Activated B cell treated with CpG ODN at 0.5 μM for 24 hours (primary cell): Measurements from ENCODE around the gene NR6A1. TPM values are rescaled to one million over a fixed set of nuclear protein-coding genes. Genes with fewer than 3 reads are reported as not detected.

Experiments used
- ATAC-seq: fragments of 200-7000 bp; cut with Tn5 transposase; one replicate; pipeline ENCODE4 v1.10.0; 2021; ENCODE audit warnings: low read depth, mild to moderate bottlenecking, moderate library complexity
- CTCF ChIA-PET: fragments of 350-600 bp; sonication (Branson Sonifier 250); formaldehyde crosslinking; loops from one replicate; lab custom pipeline; 2021; ENCODE audit warnings: antibody characterized with exemption; lab: Charles Lee
- POLR2A ChIA-PET: fragments of 350-600 bp; sonication (Branson Sonifier 250); formaldehyde crosslinking; loops from one replicate; lab custom pipeline; 2021; ENCODE audit warnings: antibody characterized with exemption; lab: Charles Lee
- DNase-seq: peaks from one replicate; pipeline ENCODE4 v3.0.0; 2022
- H3K27ac Mint-ChIP-seq: one replicate; pipeline ENCODE4 v1.8.0; 2020; ENCODE audit warnings: mixed read lengths
- H3K27me3 Mint-ChIP-seq: one replicate; pipeline ENCODE4 v1.8.0; 2021; ENCODE audit warnings: mixed read lengths
- H3K36me3 Mint-ChIP-seq: one replicate; pipeline ENCODE4 v1.8.0; 2021; ENCODE audit warnings: low read depth, mixed read lengths
- H3K4me1 Mint-ChIP-seq: one replicate; pipeline ENCODE4 v1.8.0; 2021; ENCODE audit warnings: mixed read lengths
- H3K4me3 Mint-ChIP-seq: one replicate; pipeline ENCODE4 v1.8.0; 2020; ENCODE audit warnings: mild to moderate bottlenecking, mixed read lengths
- H3K9me3 Mint-ChIP-seq: one replicate; pipeline ENCODE4 v1.8.0; 2020; ENCODE audit warnings: mixed read lengths
- intact Hi-C: fragments of 100-400 bp; cut with micrococcal nuclease; formaldehyde crosslinking; loops from one replicate; pipeline ENCODE4 v1.15.1; 2024
- total RNA-seq: library from RNA; stranded (reverse); gene quantifications from 2 replicates; pipeline ENCODE4 v1.2.3, GENCODE V29; 2022
- TF ChIP-seq, protein P1 (sequence below): fragments of 200-600 bp; IDR thresholded peaks from one replicate; pipeline ENCODE4 v1.8.0; 2022; ENCODE audit warnings: antibody characterized with exemption, mild to moderate bottlenecking

Gene NR6A1
- total RNA-seq, 1 donor from 2014 or later, result 3.1 TPM

DNA sequence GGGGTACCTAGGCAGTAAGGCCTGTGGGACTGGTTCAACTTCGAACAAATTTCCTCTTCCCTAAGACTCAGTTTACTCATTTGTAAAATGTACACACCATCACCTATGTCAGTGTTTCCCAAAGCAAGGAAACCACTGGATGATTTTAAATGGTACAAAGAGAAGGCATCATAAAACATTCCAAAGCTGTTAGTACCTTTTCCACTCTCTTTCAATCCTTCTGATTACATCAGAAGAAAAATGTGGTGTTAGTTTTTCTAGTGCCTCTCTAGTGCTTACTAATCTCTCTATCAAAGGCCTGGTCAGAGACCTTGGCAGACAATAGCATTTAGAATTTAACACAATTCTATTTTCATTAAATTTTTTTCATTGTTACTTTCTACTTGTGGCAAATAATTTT is 18.1 kb downstream of the NR6A1 start:
- no peak overlapping the region for H3K27ac Mint-ChIP-seq

GRCh38 chr9:124749781-124750180 is 21.3 kb downstream of the NR6A1 start:
- TF ChIP-seq, protein P1, sequence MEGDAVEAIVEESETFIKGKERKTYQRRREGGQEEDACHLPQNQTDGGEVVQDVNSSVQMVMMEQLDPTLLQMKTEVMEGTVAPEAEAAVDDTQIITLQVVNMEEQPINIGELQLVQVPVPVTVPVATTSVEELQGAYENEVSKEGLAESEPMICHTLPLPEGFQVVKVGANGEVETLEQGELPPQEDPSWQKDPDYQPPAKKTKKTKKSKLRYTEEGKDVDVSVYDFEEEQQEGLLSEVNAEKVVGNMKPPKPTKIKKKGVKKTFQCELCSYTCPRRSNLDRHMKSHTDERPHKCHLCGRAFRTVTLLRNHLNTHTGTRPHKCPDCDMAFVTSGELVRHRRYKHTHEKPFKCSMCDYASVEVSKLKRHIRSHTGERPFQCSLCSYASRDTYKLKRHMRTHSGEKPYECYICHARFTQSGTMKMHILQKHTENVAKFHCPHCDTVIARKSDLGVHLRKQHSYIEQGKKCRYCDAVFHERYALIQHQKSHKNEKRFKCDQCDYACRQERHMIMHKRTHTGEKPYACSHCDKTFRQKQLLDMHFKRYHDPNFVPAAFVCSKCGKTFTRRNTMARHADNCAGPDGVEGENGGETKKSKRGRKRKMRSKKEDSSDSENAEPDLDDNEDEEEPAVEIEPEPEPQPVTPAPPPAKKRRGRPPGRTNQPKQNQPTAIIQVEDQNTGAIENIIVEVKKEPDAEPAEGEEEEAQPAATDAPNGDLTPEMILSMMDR, result no peak
- DNase-seq (no peak), ATAC-seq (no peak)
- H3K27ac Mint-ChIP-seq, result no peak overlapping the region
- no peaks in the 10 kb centered on the region for H3K4me1 Mint-ChIP-seq
- H3K27me3 Mint-ChIP-seq, result peaks cover 3% of the 10 kb centered on the region
- intact Hi-C loops, result no loop called here
- H3K9me3 Mint-ChIP-seq, result no peaks in the 10 kb centered on the region
- no peaks in the 10 kb centered on the region for H3K36me3 Mint-ChIP-seq
- POLR2A ChIA-PET, result no interaction called here
- no peak overlapping the region for H3K4me3 Mint-ChIP-seq
- CTCF ChIA-PET, result no interaction called here

More for the DNA sequence above, 18.1 kb downstream of the NR6A1 start:
- ChIA-PET CTCF (no interaction called here), POLR2A (no interaction called here)
- no peak for DNase-seq
- Mint-ChIP-seq H3K27me3 (peaks cover 14% of the 10 kb centered on the region), H3K36me3 (no peaks in the 10 kb centered on the region), H3K9me3 (no peaks in the 10 kb centered on the region), H3K4me3 (no peak overlapping the region), H3K4me1 (peaks cover under 1% of the 10 kb centered on the region)
- intact Hi-C loops, result no loop called here
- no peak for ATAC-seq
- TF ChIP-seq, protein P1, result no peak

DNA sequence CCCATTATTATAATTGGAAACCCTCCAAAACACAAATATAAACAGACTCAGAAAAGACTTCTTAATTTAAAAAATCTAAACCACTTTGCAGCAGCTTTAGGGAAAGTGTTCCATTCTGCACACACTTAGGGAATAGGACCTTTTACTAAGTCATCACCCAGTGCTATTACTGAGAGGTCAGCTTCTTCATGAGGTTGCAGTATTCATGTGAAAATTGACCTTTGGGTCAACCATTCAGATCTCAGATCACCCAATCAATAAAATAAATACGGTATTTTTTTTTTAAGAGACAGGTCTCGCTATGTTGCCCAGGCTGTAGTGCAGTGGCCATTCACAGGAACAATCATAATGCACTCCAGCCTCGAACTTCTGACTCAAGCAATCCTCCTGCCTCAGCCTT is 21.8 kb downstream of the NR6A1 start:
- TF ChIP-seq, protein P1, result no peak
- Mint-ChIP-seq H3K4me1 (no peaks in the 10 kb centered on the region), H3K27ac (no peak overlapping the region), H3K4me3 (no peak overlapping the region), H3K27me3 (peaks cover 3% of the 10 kb centered on the region), H3K36me3 (no peaks in the 10 kb centered on the region), H3K9me3 (no peaks in the 10 kb centered on the region)
- DNase-seq (no peak), ATAC-seq (no peak)
- intact Hi-C loops, result no loop called here
- ChIA-PET POLR2A (no interaction called here), CTCF (no interaction called here)

DNA sequence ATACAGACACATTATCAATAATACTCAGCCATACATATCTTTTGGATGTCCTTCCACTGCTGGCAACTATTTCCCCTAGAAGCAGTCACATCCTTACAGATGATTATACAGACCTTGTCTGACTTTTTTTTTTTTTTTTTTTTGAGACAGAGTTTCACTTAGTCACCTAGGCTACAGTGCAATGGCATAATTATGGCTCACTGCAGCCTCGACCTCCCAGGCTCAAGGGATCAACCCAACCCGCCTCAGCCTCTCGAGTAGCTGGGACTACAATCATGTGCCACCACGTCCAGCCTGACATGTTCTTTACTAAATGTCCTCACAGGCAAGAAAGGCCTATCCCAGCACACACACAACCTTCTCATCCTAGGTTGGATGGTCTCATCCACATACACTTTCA is 24.0 kb downstream of the NR6A1 start:
- H3K4me3 Mint-ChIP-seq, result no peak overlapping the region
- DNase-seq, result no peak
- no peaks in the 10 kb centered on the region for H3K36me3 Mint-ChIP-seq
- intact Hi-C loops, result no loop called here
- TF ChIP-seq, protein P1, result no peak
- no peaks in the 10 kb centered on the region for H3K9me3 Mint-ChIP-seq
- no peak overlapping the region for H3K27ac Mint-ChIP-seq
- ChIA-PET CTCF (no interaction called here), POLR2A (no interaction called here)
- ATAC-seq, result no peak
- H3K4me1 Mint-ChIP-seq, result no peaks in the 10 kb centered on the region
- H3K27me3 Mint-ChIP-seq, result no peaks in the 10 kb centered on the region

- no peak for DNase-seq
- no peak overlapping the region for H3K4me3 Mint-ChIP-seq
- no peaks in the 10 kb centered on the region for H3K36me3 Mint-ChIP-seq
- no peak for ATAC-seq
- H3K27me3 Mint-ChIP-seq, result no peaks in the 10 kb centered on the region
- H3K9me3 Mint-ChIP-seq, result no peaks in the 10 kb centered on the region
- CTCF ChIA-PET, result no interaction called here
- intact Hi-C loops, result no loop called here
- POLR2A ChIA-PET, result no interaction called here
- TF ChIP-seq, protein P1, result no peak
- no peaks in the 10 kb centered on the region for H3K4me1 Mint-ChIP-seq
- H3K27ac Mint-ChIP-seq, result no peak overlapping the region
These were observed 27.3 kb downstream of the NR6A1 start for GRCh38 chr9:124743686-124744348.
